GM18517 (cell line): ENCODE measurements around the gene CCR5AS.

Experiments used
- ATAC-seq: cut with Tn5 transposase; IDR thresholded peaks from one replicate; pipeline ENCODE4 v1.9.1; 2021; ENCODE audit warnings: mild to moderate bottlenecking, moderate library complexity; ENCODE audit not compliant: unreplicated experiment

Gene CCR5AS

DNA sequence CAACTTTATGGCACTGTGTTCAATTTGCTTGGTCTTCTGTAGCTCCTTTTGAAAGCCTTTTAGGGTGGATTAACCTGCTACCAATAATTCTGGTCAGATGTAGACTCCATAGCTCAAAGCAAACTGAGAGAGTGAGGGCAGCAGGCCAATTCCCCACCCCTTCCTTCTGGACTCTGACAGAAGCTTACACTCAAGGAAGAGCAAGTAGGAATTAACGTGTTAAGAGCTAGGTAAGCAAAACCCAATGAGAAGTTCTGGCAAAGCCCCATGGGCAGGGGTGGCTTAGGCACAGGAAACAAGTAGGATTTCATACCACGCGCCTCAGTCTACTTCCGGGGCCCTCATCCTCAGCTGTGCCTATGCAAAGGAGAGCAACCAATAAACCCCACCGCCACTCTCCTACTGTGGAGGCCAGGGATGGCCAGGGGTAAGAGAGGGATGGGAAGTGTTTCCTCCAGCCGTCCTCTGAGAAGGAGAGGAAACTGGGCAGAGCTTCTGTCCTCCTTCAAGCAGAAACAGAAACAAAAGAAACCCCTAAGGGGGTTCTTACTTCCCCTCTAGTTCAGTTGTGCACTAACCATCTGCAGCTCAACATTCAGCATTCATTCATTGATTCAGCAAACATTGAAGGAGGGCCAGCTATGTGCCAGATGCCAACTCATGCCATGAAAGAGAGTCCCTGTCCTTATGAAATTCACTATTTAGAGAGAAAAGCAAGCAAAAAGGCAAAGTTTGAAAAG, 23.5 kb downstream of the CCR5AS start:
- ATAC-seq, result no peak

GRCh38 chr3:46381625-46382024, 25.2 kb downstream of the CCR5AS start:
- no peak for ATAC-seq

GRCh38 chr3:46380471-46381221, 26.2 kb downstream of the CCR5AS start:
- no peak for ATAC-seq

DNA sequence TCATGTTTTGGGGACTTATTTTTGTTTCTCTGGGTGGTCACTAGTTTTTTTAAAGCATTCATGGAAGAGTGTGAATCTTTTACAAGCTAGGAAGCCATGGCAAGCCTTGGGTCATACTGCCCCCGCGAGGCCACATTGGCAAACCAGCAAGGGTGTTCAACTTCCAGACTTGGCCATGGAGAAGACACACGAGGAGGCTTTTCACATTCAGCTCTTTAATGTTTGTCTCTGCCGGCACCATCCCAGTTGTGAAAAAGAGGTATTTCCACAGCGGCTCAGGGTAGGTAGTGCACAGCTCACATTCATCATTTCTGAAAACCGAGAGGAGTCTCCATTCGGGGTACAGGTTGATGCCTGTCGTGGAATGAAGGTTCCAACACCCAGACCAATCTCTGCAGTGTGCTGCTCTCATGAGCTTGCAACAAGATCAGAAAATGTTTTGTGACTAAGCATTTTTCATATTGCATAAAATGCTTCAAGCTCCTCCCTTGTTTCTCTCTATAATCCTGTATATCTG, 28.4 kb downstream of the CCR5AS start:
- no peak for ATAC-seq

- ATAC-seq, result no peak
These were observed 31.1 kb downstream of the CCR5AS start for GRCh38 chr3:46375814-46376213.

DNA sequence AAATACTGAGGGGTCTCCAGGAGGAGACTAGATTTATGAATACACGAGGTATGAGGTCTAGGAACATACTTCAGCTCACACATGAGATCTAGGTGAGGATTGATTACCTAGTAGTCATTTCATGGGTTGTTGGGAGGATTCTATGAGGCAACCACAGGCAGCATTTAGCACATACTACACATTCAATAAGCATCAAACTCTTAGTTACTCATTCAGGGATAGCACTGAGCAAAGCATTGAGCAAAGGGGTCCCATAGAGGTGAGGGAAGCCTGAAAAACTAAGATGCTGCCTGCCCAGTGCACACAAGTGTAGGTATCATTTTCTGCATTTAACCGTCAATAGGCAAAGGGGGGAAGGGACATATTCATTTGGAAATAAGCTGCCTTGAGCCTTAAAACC, 31.6 kb downstream of the CCR5AS start:
- no peak for ATAC-seq

- ATAC-seq, result no peak
These were observed 32.1 kb downstream of the CCR5AS start for GRCh38 chr3:46374755-46375154.

- no peak for ATAC-seq
These were observed 34.1 kb downstream of the CCR5AS start for GRCh38 chr3:46372492-46373359.

- no peak for ATAC-seq
These were observed 35.1 kb downstream of the CCR5AS start for GRCh38 chr3:46371519-46372340.

DNA sequence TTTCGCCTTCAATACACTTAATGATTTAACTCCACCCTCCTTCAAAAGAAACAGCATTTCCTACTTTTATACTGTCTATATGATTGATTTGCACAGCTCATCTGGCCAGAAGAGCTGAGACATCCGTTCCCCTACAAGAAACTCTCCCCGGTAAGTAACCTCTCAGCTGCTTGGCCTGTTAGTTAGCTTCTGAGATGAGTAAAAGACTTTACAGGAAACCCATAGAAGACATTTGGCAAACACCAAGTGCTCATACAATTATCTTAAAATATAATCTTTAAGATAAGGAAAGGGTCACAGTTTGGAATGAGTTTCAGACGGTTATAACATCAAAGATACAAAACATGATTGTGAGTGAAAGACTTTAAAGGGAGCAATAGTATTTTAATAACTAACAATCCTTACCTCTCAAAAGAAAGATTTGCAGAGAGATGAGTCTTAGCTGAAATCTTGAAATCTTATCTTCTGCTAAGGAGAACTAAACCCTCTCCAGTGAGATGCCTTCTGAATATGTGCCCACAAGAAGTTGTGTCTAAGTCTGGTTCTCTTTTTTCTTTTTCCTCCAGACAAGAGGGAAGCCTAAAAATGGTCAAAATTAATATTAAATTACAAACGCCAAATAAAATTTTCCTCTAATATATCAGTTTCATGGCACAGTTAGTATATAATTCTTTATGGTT, 35.9 kb downstream of the CCR5AS start, which contains the start of gene CCR5:
Gene CCR5 (plus strand): TSS at position 108 of the 680 bp plus-strand sequence. CDS start 1,957 bp downstream, outside the sequence.
- no peak for ATAC-seq

GRCh38 chr3:46369675-46370132, 37.2 kb downstream of the CCR5AS start:
- peak; percentile 70 for ATAC-seq

DNA sequence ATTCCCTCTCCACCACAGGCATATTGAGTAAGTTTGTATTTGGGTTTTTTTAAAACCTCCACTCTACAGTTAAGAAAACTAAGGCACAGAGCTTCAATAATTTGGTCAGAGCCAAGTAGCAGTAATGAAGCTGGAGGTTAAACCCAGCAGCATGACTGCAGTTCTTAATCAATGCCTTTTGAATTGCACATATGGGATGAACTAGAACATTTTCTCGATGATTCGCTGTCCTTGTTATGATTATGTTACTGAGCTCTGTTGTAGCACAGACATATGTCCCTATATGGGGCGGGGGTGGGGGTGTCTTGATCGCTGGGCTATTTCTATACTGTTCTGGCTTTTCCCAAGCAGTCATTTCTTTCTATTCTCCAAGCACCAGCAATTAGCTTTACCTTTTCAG, 37.7 kb downstream of the CCR5AS start:
- ATAC-seq, result no peak

DNA sequence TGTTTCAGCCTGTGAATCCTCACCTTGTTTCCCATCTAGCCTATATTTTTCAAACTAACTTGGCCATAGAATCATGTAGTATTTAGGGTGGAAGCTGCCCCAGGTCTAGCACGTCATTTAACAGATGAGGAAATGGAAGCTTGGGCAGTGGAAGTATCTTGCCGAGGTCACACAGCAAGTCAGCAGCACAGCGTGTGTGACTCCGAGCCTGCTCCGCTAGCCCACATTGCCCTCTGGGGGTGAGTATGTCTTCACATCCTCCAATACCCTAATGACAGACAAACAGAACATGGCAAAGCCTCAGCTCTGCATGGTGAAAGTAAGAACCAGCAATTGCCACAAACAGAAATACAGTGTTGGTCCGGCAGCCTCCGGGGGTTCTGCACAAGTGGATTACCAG, 38.3 kb downstream of the CCR5AS start:
- ATAC-seq, result no peak

- ATAC-seq, result no peak
These were observed 39.1 kb downstream of the CCR5AS start for GRCh38 chr3:46367811-46368210.

GRCh38 chr3:46365737-46366524, 40.9 kb downstream of the CCR5AS start:
- ATAC-seq, result no peak

GRCh38 chr3:46365041-46365440, 41.8 kb downstream of the CCR5AS start:
- ATAC-seq, result no peak

GRCh38 chr3:46361408-46362283, 45.2 kb downstream of the CCR5AS start:
- no peak for ATAC-seq

- no peak for ATAC-seq
These were observed 46.0 kb downstream of the CCR5AS start for GRCh38 chr3:46360907-46361306.
